HG03196 (cell line): ENCODE measurements around the gene MBP.

ENCODE experiments used
- ATAC-seq: cut with Tn5 transposase; IDR thresholded peaks from one replicate; pipeline ENCODE4 v1.9.1; 2021; ENCODE audit not compliant: unreplicated experiment

The MBP gene

DNA sequence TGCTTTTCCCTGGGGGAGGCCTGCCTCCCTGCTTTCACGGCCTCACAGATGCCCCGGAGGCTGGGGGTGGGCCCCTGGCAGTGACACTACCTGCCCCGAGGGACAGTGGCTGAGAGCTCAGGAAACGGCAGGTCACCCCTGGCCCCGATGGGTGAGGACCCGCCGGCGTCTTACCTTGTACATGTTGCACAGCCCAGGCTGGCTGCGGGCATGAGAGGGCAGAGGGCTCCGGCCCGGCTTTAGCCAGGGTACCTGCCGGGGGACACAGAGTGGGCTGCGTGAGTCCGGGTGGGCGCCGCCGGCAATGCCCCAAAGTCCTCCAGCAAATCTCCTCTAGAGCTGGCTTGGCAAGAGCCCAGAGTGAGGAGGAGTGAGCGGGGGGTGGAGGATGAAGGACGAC, 122.9 kb downstream of the MBP start:
- no peak for ATAC-seq

- no peak for ATAC-seq
Measured at GRCh38 chr18:77008576-77009315, 123.8 kb downstream of the MBP start.

GRCh38 chr18:77008006-77008405, 124.6 kb downstream of the MBP start:
- ATAC-seq = no peak

DNA sequence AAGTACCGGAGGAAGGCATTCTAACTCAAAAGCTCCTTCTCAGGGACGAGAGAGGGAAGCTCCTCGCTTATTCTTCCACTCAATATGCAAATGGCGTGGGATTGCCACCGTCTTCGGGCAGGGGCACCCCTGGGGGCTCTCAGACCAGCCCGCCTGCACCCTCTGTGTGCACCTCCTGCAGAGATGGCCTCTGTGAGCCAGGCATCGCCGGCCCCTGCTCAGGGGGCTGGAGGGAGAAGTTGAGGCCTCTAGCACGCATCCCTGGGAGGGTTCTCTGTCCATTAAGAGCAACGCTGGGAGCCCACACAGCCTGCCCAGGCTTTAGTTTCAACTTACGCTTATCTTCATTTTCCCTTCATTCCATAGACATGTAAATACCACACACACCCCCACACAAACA, 125.3 kb downstream of the MBP start:
- no peak for ATAC-seq

DNA sequence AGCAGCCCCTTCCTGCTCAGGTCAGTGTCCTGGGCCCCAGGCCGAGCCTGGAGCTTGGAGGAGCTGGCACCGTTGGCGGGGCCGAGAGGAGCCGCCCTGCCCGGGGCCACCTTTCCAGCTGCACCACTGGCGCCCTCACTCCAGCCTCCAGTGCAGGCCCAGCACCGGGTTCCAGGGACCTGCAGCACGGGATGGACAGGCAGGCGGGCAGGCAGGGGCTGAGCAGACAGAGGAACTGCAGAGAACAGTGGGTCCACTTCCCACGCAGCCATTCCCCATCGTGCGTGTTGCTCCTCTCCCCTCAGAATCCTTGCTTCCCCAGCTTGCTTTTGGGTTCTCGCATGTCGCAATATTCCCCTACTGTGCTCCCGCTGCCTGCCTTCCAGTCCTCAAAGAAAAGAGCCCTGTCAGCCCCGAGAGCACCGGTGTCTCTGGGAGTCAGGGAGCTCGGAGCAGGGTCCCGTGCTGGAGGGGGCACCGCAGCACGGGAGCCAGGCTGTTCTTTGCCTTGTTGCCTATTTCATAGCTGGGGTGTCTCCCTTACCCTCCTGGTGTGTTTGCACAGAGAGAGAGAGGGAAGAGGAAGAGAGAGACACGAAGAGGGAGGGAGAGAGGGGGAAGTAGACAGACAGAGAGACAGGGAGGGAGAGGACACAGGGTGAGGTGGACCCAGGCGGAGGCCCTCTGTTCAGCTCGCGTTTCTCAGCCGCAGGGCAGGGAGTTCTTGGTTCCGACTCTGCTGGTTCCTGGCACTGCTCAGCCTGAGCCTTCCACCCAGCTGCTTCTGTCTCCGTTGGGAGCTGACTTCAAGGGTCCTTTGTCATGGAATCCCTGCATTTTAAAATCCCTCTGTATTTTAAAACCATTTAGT, 126.0 kb downstream of the MBP start:
- no peak for ATAC-seq

GRCh38 chr18:77005651-77006195, 126.9 kb downstream of the MBP start:
- ATAC-seq = no peak

GRCh38 chr18:77004555-77005380, 127.8 kb downstream of the MBP start:
- ATAC-seq = no peak

- no peak for ATAC-seq
Measured at GRCh38 chr18:77003316-77003715, 129.3 kb downstream of the MBP start.

- ATAC-seq = no peak
Measured at GRCh38 chr18:77002496-77002895, 130.1 kb downstream of the MBP start.

GRCh38 chr18:77001979-77002378, 130.6 kb downstream of the MBP start:
- ATAC-seq = no peak

- ATAC-seq = no peak
Measured at GRCh38 chr18:77001041-77001440, 131.5 kb downstream of the MBP start.

DNA sequence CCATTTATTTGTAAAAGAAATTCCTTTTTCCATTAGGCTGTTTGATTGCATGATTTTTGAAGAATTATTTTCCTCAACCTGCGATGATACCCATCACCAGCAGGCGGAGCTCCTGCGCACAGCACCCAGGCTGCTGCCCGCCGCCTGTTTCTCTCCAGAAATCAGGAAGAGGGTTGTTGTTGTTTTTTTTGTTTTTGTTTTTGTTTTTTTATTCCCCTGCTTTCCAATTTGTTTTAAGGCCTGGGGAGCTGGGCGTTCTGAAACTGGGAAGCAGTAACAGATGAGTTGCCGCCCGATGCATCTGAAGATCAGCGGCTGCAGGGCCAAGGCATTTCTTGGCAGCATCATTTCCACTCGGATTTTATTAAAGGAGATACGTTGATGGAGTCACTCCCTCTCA, 132.1 kb downstream of the MBP start:
- no peak for ATAC-seq

- ATAC-seq = no peak
Measured at GRCh38 chr18:76999077-76999476, 133.5 kb downstream of the MBP start.

DNA sequence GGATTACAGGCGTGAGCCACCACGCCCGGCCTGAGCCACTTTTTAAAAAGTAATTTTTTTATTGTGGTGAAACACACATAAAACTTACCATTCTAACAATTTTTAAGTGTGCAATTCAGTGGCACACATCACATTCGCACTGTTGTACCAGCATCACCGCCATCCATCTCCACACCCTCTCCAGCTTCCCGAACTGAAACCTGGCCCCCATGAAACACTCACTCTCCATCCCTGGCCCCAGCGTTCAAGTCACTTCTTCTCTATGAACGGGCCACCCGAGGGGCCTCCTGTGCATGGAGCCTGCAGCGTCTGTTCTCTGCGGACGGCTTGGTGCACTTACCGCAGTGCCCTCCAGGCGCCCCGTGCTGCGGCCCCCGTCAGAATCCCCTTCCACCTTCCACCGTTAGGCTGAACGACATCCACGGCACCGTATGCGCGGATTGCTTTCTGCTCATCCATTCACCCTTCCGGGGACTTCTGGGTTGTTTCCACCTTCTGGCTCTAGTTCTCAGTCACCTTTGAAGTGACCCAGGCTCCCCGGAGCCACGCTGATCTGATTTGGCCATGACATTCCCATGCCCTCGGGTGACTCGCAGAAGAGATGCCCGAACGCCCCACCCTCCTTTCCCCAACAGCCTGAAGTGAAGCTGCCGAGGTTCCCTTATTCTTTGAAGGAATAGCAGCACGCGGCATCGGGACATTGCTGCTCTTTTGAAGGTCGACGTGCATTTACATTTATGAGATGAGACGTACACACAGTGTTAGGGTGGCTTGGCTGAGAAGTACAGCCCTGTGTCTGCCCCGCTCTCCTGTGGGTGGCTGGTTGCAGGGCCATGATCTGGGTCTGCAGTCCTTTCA, 134.4 kb downstream of the MBP start:
- no peak for ATAC-seq

DNA sequence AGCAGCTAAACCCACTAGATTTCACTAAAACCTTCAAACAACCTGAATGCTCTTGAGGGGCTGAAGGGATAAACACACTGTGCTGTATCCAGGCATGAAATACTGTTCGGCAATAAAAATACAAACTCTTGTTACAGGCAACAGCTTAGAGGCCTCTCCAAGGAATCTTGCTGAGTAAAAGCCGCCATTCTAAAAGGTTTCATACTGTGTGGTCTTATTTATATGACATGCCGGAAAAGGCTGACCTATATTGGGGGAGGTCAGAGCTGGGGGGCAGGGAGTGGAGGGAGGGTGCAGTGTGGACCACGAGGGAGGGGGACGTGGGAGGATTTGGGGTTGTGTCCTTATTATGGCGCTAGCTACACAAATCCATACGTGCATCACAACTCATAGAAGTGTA, 136.2 kb downstream of the MBP start:
- no peak for ATAC-seq

DNA sequence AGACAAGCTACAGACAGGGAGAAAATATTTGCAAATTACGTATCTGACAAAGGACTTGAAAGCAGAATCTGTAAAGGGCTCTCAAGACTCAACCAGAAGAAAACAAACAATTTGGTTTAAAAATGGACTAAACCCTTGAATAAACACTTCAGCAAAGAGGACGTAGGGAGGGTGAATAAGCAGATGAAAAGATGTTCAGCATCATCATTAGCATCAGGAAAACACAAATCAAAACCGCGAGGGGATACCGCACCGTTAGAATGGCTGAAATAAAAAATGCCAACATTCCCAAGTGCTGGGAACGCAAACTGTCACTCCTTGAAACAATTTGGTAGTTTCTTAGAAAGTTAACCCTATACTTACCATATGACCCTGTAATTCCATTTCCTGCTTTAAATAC, 136.7 kb downstream of the MBP start:
- no peak for ATAC-seq

- ATAC-seq = no peak
Measured at GRCh38 chr18:76994086-76994654, 138.4 kb downstream of the MBP start.

DNA sequence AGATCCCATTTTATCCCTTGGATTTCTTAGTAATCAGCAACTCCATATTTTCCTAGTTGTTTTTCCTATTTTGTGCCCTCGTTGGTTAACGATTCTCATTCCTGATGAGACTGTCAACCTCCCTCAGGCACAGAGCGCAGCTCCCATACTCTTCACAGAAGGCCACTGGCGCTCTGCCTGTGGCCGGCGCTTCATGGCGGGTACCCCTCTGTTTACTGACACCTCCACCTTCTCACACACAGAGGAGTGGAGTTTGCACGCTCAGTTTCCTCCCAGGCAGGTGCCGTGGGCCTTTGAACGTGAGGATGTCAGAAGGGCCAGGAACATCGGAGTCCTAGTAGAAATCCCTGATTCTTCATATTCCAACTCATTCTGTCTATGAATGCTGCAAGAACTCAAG, 139.0 kb downstream of the MBP start:
- ATAC-seq = no peak

GRCh38 chr18:76993085-76993382, 139.5 kb downstream of the MBP start:
- ATAC-seq = no peak
